Lung microvascular endothelial cell (primary cell): ENCODE data around the gene ZNF195. TPM values are rescaled to one million over a fixed set of nuclear protein-coding genes. Genes with fewer than 3 reads are reported as not detected.
"Not testable (repeated sequence)": the region's sequence is repeated elsewhere in the genome, so short reads cannot be mapped to it uniquely, and the experiment has no call there.

Experiments
- DNase-seq, 2 donors: peaks; one replicate each; pipeline versions ENCODE4 v3.0.0 to v3.0.0-alpha.2; 2010; ENCODE audit warnings: low read depth in 2 of 2
- total RNA-seq: library from RNA; depleted of rRNA; stranded (reverse); fragments of >200 nt; gene quantifications from 2 replicates; pipeline ENCODE4 v1.2.1, GENCODE V29; 2014

The ZNF195 gene
- total RNA-seq, 1 donor from 2014 or later, result 19.6 TPM

DNA sequence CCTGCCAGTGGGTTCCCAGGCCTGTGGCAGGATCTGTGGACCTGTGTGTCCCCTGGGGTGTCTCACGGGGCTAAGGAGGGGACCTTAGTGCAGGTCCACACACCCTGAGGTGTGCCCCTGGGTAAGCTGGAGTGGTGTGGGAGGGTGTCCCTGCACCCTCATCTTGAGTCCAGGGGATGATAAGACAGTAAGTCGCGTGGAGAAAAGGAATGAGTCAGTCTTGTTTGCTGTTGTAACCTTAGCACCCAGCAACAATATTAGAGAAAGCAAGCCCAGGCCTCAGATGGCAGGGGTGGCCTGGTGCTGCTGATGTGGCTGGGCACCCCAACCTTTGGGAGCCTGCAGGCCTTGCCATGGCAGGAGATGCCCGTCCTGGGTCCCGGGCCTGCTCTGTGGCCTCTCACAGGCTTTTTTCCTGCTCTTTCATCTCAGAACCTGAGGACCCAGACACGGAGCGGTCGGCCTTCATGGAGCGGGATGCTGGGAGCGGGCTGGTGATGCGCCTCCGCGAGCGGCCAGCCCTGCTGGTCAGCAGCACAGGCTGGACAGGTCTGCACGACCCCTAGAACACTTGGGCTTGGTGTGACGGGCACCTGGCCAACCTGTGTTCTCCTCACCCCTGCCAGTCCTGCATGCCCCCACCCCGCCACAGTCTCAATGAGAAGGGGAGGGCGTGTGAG, 23.4 kb upstream of the ZNF195 start:
- not testable (repeated sequence) for DNase-seq

DNA sequence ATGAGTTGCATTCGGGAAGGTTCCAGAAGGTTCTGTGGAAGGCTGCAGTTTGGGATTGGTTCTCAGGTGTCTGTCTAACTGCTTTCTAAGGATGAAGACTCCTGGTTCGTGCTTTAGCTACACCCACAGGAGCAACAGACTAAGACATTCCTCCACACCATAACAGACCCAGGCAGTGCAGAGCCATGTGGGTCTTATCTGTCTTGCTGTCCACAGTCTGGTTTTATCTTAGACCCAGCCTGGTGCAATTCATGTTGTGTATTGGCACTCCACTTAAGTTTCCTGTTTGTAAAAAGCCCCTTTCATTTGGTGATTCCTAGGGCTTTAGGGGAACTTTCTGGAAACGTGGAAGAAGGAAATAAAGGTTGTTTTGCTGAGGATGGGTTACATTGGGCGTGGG, 22.1 kb upstream of the ZNF195 start:
- not testable (repeated sequence) for DNase-seq

DNA sequence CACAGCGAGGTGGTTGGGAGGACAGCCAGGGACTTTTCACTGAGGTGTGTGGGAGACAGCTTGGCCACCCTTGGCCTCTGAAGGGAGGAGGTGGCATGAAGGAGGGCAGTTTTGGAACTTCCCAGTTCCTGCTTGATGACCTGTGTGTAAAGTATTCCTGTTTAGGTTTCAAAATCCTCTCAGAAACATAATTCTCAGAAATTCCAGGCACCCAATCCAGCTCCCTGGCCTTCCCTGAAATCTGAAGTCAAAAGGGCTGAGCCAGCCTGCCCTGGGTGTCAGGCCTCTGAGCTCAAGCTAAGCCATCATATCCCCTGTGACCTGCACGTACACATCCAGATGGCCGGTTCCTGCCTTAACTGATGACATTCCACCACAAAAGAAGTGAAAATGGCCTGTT, 19.6 kb upstream of the ZNF195 start:
- DNase-seq, result not testable (repeated sequence)

DNA sequence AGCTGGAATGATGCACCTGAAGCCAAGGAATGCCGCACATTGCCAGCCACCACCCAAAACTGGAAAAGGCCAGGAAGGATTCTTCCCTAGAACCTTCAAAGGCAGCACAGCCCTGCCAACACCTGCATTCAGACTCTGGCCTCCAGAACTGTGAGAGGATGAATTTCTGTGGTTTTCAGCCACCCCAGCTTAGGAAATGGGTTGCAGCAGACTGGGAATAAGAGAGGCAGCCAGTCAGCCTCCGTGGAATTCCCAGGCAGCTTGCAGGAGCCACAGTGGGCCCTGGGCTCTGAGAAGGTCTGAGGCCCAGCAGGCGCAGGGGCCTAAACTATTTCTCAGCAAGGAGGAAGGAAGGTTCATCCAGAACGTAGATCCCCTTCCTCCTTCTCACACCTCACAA, 19.2 kb upstream of the ZNF195 start:
- DNase-seq, result not testable (repeated sequence)

DNA sequence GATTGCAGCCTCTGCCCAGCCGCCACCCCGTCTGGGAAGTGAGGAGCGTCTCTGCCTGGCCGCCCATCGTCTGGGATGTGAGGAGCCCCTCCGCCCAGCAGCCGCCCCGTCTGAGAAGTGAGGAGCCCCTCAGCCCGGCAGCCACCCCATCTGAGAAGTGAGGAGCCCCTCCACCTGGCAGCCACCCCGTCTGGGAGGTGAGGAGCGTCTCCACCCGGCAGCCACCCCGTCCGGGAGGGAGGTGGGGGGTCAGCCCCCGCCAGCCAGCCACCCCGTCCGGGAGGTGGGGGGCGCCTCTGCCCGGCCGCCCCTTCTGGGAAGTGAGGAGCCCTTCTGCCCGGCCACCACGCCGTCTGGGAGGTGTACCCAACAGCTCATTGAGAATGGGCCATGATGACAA, 18.3 kb upstream of the ZNF195 start:
- DNase-seq, result not testable (repeated sequence)

DNA sequence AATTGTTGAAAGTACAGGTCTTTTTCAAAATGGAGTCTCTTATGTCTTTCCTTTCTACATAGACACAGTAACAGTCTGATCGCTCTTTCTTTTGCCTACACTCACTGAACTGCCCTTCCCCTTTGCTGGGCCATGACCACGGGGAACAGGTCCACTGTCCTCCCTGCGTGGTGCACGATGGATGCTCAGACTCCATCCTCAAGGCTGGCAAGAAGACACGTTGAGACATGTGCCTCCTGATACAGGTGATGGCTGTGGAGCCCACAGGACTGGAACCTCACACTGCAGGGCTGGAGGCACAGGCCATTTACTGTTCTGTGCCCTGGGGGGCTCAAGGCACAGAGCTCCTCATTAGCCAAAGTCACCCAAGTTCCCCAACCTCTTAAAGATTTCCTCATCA, 16.5 kb upstream of the ZNF195 start:
- not testable (repeated sequence) for DNase-seq

DNA sequence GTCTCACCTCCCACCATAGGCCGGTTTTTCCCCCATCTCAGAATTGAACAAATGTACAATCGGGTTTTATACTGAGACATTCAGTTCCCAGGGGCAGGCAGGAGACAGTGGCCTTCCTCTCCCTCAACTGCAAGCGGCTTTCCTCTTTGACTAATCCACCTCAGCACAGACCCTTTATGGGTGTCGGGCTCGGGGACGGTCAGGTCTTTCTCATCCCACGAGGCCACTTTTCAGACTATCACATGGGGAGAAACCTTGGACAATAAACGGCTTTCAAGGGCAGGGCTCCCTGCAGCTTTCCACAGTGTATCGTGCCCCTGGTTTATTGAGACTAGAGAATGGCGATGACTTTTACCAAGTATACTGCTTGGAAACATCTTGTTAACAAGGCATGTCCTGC, 16.0 kb upstream of the ZNF195 start:
- DNase-seq, result not testable (repeated sequence)

DNA sequence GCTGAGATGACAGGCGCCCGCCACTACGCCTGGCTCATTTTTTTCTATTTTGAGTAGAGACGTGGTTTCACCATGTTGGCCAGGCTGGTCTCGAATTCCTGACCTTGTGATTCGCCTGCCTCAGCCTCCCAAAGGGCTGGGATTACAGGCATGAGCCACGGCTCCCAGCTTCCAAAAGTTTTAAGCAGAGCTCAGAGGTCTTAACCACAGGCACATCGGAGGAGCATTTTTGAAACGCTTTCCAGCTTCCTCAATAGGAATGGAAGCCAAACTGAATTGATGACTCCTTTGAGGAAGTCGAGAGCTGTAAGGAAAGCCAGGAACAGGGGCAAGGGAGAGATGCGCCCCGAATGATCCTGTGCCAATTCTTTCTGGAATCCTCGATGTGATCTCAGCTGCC, 14.5 kb upstream of the ZNF195 start:
- not testable (repeated sequence) for DNase-seq

DNA sequence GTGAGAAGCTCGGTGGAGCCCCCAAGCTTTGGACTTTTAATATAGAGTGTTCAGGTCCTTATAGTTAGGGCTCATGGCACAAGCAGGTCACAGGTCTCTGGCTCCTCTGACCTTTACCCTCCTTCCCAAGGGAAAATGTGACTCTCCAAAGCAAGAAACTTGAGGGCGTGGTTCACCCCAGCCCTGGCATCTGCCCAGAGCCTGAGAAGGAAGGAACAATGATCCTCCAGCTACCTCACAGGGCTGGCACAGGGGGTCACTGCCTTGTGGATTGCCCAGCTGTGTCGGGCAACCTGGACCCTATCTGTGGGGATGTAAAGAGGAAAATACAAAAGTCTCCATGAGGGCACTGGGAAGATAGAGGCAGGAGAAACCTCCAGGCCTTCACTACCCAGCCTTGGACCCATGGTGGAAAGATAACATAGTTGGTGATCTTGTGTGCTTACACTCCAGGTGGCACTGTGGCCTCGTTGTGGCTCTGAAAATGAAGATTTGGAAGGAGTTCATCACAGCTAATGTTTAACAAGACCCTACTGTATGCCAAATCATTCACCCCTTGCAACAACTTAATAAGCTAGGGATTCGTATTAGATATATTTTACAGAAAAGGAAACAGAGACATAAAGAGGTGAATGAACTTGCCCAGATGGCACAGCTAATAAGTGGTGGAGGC, 3.8 kb upstream of the ZNF195 start:
- no peak for DNase-seq

DNA sequence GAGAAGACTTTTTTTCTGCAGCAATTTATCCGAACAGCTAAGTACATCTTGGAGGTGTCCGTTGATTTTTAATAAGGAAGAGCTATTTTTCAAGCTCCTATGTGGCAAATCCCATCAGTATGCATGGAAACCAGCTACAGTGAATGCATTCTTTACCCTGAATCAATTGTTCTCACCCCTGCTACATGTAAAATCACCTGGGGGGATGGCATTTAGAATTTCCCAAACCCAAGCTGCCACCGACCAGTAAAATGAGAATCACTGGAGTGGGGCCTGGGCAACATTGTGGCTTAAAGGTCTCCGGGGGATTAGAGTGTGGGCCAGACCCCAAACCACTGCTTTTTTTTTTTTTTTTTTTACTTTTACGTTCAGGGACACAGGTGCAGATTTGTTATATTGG, 2.8 kb upstream of the ZNF195 start:
- DNase-seq, result no peak

DNA sequence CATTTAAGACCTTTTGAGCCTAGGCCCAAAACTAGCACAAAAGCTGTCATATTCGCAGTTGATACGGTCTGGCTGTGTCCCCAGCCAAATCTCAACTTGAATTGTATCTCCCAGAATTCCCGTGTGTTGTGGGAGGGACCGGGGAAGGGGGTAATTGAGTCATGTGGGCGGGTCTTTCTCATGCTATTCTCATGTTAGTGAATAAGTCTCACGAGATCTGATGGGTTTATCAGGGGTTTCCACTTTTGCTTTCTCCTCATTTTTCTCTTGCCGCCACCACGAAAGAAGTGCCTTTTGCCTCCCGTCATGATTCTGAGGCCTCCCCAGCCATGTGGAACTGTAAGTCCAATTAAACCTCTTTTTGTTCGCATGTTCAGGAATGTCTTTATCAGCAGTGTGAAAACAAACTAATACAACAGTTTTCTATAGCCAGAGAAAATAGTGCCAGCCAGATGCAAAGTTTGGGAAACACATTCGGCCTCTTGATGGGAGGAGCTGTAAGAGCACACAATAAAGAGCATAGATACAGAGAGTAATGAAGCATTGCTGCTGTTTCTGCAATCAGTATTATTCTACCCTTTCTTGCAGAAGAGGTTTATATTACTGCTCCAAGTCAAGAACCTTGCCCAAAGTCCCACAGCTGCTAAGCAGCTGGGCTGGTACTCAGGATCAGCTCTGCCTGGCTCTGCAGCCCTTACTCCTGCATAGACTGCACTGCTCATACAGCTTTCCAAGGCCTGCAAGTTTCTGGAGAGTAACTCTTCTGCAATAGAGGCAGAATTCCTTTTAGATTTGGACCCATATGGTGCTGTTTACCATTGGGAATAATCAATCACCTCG, 2.0 kb upstream of the ZNF195 start:
- no peak for DNase-seq

DNA sequence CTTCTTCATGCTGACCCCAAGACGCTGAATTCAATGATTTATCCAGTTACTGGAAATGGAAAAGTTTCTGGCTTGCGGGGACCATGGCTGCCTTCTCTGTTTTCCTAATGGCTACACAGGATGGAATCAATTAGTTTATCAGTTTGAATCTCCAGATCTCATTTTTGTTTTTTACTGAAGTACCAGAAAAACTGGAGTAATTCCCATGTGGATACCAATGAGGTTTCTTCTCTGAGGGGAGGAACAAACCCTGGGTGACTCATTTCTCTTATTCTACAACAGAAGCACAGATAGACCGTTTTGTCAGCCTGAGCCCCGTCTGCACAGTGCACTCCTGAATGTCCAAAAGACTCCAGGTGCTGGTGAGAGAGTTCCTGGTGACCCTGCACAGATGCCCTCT, 3.4 kb downstream of the ZNF195 start:
- no peak for DNase-seq

DNA sequence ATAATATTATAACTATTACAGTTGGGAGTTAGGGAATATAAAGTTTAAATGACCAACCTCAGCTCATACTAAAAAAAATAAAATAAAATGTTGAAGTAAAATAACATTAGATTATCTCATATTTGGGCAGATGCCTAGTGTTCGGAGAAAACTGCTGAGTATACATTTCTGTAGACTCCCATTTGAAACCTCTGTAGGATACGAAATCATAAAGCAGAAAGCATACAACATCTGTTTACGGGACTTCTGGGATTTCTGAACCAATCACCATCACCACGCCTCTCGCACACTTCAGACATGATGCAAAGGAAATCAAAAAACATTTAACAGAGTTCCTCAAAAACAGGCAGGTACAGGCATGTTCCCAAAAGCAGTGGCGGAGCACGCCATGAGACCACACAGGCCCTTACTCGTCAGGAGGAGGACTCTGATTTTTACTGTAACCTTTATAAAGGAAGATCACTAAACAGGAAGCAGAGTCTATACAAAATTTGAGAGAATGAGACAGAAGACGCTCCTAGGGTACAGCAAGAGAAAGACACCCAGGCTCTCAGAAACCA, 8.6 kb downstream of the ZNF195 start:
- no peak for DNase-seq

DNA sequence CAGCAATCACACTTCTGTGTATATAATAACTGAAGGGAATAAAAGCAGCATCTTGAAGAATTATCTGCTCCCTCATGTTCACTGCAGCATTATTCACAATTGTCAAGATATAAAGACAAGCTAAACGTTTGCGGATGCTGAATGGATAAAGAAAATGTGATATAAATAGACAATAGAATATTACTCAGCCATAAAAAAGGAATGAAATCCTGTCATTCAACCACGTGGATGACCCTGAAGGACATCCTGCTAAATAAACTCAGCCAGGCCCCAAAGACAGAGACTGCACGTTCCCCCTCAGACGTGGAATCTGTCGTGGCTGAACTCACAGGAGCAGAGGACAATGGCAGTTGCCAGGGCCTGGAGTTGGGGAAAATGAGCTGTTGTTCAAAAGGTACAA, 9.6 kb downstream of the ZNF195 start:
- DNase-seq, result no peak

DNA sequence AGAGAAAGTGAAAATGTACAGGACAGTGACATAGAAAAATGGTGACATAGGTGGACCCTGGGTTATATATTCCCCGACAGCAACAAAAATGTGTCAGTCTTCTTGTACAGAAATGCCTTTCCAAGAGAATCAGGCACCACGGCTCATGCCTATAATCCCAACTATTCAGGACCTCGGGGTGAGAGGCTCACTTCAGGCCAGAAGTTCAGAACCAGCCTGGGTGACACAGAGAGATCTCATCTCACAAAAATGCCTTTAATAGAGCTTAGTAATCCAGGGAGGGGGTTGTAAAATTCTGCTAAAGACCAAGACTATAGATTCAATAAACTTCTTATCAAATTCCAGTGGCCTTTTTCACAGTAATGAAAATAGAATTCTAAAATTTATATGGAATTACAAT, 10.7 kb downstream of the ZNF195 start:
- DNase-seq, result no peak

DNA sequence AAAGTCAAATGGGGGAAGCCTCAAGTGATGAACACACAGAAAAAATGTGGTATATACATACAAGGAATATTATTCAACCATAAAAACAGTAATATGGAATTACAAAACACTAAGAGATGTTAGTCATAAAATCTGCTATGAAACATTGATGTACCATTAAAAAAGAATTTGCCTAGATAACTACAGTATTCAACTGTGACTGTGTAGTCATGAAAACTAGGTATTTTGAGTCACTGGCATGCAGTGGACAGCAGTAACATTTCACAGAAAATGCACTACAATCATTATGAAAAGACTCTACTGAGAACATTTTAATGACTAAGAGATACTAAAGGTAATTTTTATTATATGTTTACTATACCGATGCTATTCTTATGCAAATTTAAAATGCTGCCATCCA, 11.7 kb downstream of the ZNF195 start:
- no peak for DNase-seq

DNA sequence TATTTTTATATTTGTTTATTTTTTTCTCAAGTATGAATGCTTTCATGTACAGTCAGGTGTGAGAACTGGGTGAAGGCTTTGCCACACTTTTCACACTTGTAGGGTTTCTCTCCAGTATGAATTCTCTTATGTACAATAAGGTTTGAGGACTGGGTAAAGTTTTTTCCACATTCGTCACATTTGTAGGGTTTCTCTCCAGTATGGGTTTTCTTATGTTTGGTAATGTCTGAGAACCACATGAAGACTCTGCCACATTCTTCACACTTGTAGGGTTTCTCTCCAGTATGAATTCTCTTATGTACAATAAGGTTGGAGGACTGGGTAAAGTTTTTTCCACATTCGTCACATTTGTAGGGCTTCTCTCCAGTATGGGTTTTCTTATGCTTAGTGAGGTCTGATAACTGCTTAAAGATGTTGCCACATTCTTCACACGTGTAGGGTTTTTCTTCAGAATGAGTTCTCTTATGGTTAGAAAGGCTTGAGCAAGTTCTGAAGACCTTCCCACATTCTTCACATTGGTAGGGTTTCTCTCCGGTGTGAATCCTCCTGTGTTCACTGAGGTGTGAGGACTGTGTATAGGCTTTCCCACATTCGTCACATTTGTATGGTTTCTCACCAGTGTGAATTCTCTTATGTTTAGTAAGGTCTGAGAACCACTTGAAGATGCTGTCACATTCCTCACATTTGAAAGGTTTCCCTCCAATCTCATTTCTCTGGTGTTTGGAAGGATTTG, 19.7 kb downstream of the ZNF195 start:
- no peak for DNase-seq

DNA sequence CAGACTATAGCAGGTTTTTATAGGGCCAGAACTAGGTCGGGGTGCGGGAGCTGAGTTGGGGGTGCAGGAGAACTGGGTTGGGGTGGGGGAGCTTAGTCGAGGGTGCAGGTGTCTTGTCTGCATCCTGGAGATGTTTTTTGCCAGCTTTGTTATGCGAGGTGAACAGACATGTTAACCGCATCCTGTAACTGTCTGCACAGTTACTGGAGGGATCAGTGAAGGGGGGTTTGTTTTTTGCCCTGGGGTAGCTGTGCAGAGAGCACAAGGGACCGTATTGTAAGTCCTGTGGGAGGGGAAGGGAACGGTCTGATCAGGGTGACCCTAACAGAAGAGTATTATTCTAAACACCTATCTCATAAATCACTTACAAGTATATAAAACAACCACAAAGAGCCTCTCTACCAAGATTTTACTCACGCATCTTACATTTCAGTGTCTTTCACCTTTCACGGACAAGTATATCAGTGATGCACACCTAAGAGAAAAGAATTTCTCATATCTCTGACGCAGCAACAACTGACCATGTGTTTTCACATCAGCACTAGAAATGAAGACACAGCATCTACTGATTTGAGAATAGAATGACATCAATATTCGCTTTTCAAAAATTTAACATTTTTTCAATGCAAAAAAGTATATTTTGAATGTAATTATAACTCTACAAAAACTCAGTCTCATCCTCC, 20.8 kb downstream of the ZNF195 start:
- no peak for DNase-seq

DNA sequence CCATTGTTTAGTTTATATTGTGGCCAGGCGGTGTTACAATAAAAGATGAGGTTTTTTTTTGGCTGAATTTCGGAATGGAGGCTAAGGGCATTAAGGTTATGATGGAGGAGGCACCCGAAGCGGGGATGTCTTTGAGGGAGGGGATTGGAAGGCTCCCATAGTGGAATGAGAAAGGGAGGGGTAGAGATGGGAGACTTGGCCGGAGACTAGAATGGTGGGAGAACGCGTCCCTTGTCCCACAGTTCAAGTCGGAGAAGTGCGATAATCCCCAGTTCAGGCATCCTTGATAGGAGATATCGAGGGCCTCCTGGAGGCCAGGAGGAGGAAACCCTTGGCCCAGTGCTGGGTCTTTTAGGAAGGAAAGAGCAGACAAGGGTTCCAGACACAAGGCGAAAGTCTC, 21.6 kb downstream of the ZNF195 start:
- no peak for DNase-seq

DNA sequence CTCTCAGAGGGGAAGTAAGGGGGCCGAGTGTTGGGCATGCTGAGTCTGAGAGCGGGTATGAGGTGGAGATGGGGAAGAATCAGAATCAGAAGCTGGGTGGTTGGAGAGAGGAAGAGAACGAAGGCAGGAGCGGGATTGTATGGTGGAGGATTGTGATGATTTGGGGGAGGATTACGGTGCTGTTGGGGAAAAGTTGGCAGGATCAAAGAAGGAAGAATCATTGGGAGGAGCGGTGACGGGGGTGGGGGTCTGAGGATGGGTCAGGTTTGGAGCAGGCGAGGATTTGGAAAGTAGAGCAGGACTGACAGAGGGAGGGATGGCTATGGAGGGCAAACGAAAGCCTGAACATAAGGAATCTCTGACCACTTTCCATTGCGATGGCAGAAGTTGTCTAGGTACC, 22.1 kb downstream of the ZNF195 start:
- no peak for DNase-seq

DNA sequence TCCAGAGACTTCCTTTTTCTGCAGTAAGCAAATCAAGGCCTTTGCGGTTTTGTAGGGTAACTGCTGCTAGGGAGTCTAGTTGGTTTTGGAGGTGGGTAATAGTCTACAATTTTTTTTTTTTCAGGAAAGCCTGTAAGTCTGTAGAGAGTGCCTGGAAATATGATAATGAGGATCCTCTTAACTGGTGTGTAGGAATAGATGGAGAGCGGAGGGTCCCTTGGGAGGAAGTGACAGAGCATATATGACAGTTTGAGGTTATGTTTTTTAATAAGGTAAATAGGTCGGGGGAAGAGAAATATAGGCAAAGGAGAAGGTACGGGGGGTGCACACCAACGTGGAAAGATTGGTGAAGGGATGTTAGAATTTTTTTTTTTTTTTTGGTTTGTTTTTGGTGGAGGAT, 25.9 kb downstream of the ZNF195 start:
- DNase-seq, result no peak
